Testis (tissue), 3 donors: ENCODE results near the gene ST8SIA1. TPM values are rescaled to one million over a fixed set of nuclear protein-coding genes. Genes with fewer than 3 reads are reported as not detected.

ENCODE experiments used
- DNase-seq: peaks from one replicate; pipeline ENCODE4 v3.0.0-alpha.2; 2019
- H3K27ac ChIP-seq, 2 donors: fragments of 200-600 bp; sonication (generic); one replicate each; pipeline ENCODE4 v1.5.1; 2019
- H3K27me3 ChIP-seq: fragments of 200-600 bp; sonication (generic); one replicate; pipeline ENCODE4 v1.5.1; 2019
- H3K36me3 ChIP-seq: fragments of 200-600 bp; sonication (generic); one replicate; pipeline ENCODE4 v1.5.1; 2017; ENCODE audit warnings: low read depth; ENCODE audit errors: missing control alignments
- H3K4me1 ChIP-seq: fragments of 200-600 bp; sonication (generic); one replicate; pipeline ENCODE4 v1.5.1; 2019
- H3K4me3 ChIP-seq, 2 donors: fragments of 200-600 bp; sonication (generic); one replicate each; pipeline ENCODE4 v1.5.1; 2017 to 2019
- H3K9me3 ChIP-seq: fragments of 200-600 bp; sonication (generic); one replicate; pipeline ENCODE4 v1.5.1; 2017
- POLR2A ChIP-seq: fragments of 450-650 bp; IDR thresholded peaks from one replicate; pipeline ENCODE4 v1.6.1; 2017; ENCODE audit warnings: antibody characterized with exemption, mild to moderate bottlenecking, moderate library complexity
- WGBS, 2 donors: methylation state at CpG; one replicate each; pipeline ENCODE4 v1.1.5; 2018; 5-methylcytosine and 5-hydroxymethylcytosine counted together
- intact Hi-C: fragments of 100-400 bp; cut with DNase I; formaldehyde crosslinking; loops from one replicate; pipeline ENCODE4 v1.15.1; 2023; ENCODE audit warnings: low total_unique reads
- polyA plus RNA-seq: library from polyadenylated mRNA; stranded (reverse); fragments of 350-450 nt; fragmentation: Illumina TruSeq; extraction: RNeasy Lipid Tissue Mini Kit (QIAGEN cat#74804); gene quantifications from one replicate; pipeline ENCODE4 v1.2.3, GENCODE V29; 2014; ENCODE audit warnings: low read depth, low replicate concordance; ENCODE audit not compliant: insufficient read depth
- total RNA-seq, 2 donors: library from RNA; depleted of rRNA; stranded (reverse); fragments of >200 nt; gene quantifications; one replicate each; pipeline ENCODE4 v1.2.3, GENCODE V29; 2016
- TF ChIP-seq, protein P1 (sequence below), 3 experiments: fragments of 450-650 bp in 2 of 3; fragments of 200-600 bp in 1 of 3; sonication (generic) in 1 of 3; IDR thresholded peaks; one replicate each; pipeline ENCODE4 v1.5.1; 2016 to 2019; ENCODE audit warnings: antibody characterized with exemption in 3 of 3, mild to moderate bottlenecking in 2 of 3, moderate library complexity in 1 of 3

ST8SIA1 gene
- total and polyA plus RNA-seq, 3 donors from 2014 or later: 6.5 to 13.6 (median 12.0) TPM

DNA sequence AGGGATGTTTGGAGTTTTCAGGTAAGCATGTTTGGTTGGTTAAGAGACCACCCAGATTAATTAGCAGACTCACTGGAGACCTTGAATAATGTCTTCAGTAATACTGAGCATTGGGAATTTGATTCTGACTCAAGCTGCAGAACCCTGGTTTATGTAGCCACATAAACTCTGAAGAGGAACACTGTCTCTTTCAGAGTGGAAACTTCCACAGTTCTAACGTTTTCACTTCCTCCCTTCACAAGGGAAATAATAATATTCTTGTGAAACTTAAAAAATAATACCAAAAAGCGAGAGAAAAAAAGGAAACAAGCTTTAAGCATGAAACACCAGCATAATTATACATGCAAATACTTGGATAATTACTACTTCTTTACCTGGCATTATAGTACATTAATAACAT, 40.0 kb upstream of the ST8SIA1 start:
- Histone ChIP-seq H3K27me3 (no peaks in the 10 kb centered on the region), H3K4me1 (no peaks in the 10 kb centered on the region), H3K36me3 (no peaks in the 10 kb centered on the region), H3K4me3 (no peak overlapping the region), H3K9me3 (no peaks in the 10 kb centered on the region), H3K27ac (no peak overlapping the region)
- TF ChIP-seq, protein P1, sequence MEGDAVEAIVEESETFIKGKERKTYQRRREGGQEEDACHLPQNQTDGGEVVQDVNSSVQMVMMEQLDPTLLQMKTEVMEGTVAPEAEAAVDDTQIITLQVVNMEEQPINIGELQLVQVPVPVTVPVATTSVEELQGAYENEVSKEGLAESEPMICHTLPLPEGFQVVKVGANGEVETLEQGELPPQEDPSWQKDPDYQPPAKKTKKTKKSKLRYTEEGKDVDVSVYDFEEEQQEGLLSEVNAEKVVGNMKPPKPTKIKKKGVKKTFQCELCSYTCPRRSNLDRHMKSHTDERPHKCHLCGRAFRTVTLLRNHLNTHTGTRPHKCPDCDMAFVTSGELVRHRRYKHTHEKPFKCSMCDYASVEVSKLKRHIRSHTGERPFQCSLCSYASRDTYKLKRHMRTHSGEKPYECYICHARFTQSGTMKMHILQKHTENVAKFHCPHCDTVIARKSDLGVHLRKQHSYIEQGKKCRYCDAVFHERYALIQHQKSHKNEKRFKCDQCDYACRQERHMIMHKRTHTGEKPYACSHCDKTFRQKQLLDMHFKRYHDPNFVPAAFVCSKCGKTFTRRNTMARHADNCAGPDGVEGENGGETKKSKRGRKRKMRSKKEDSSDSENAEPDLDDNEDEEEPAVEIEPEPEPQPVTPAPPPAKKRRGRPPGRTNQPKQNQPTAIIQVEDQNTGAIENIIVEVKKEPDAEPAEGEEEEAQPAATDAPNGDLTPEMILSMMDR (IDR thresholded peaks at IDR 0.05): no peak
- TF ChIP-seq POLR2A: no peak
- WGBS, 2 donors: 59 to 61% methylated on average over 2 of the region's 2 CpGs
- intact Hi-C loops: no loop called here
- DNase-seq: no peak

DNA sequence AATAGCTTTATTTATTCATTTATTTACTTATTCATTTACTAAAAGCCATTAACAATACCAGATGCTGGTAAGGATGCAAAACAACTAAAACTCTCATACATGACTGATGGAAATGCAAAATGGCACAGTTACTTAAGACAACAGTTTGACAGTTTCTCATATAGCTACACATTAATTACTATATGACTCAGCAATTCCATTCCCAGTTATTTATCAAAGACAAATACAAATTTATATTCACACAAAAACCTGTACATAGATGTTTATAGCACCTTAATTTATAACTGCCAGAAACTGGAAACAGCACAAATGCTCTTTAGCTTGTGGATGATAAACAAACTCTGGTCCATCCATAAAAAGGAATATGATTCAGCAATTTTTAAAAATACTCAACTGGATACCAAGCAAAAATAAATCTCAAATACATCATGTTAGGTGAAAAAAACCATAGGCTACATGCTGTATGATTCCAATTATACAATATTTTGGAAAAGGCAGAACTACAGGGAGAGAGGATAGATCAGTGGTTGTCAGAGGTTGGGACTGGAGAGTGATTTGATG, 37.9 kb upstream of the ST8SIA1 start:
- no peaks in the 10 kb centered on the region for H3K27me3 ChIP-seq
- H3K4me1 ChIP-seq: no peaks in the 10 kb centered on the region
- intact Hi-C loops: no loop called here
- no peaks in the 10 kb centered on the region for H3K36me3 ChIP-seq
- TF ChIP-seq, protein P1 (IDR thresholded peaks at IDR 0.05): no peak
- no peak for TF ChIP-seq POLR2A
- no peak for DNase-seq
- H3K27ac ChIP-seq: no peak overlapping the region
- H3K9me3 ChIP-seq: no peaks in the 10 kb centered on the region
- no peak overlapping the region for H3K4me3 ChIP-seq

DNA sequence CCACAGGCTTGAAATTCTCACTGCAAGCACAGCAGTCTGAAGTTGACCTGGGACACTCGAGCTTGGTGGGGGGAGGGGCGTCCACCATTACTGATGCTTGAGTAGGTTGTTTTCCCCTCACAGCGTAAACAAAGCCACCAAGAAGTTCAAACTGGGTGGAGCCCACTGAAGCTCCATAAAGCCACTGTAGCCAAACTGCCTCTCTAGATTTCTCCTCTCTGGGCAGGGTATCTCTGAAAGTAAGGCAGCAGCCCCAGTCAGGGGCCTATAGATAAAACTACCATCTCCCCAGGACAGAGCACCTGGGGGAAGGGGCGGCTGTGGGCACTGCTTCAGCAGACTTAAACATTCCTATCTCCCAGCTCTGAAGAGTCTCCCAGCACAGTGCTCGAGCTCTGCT, 31.7 kb upstream of the ST8SIA1 start:
- WGBS, 2 donors: 83 to 93% methylated on average over 2 to 5 of the region's 5 CpGs
- intact Hi-C loops: no loop called here

DNA sequence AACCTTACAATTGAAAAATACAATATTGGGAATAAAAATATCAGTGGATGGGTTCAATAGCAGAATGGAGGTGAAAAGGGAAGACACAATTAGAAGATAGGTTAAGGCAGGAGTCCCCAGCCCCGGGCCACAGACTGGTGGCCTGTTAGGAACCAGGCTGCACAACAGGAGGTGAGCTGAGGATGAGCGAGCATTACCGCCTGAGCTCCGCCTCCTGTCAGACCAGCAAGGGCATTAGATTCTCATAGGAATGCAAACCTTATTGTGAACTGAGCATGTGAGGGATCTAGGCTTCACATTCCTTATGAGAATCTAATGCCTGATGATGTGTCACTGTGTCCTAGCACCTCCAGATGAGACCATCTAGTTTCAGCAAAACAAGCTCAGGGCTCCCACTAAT, 27.3 kb upstream of the ST8SIA1 start:
- TF ChIP-seq, protein P1 (IDR thresholded peaks at IDR 0.05): no peak
- TF ChIP-seq POLR2A: no peak
- Histone ChIP-seq H3K4me3 (no peak overlapping the region), H3K4me1 (no peaks in the 10 kb centered on the region), H3K27me3 (no peaks in the 10 kb centered on the region), H3K27ac (no peak overlapping the region), H3K36me3 (no peaks in the 10 kb centered on the region), H3K9me3 (no peaks in the 10 kb centered on the region)
- DNase-seq: no peak
- 80 to 84% methylated on average over 4 of the region's 4 CpGs for WGBS, 2 donors
- intact Hi-C loops: no loop called here

More for the DNA sequence above, 31.7 kb upstream of the ST8SIA1 start:
- H3K27ac ChIP-seq: no peak overlapping the region
- H3K4me3 ChIP-seq: no peak overlapping the region
- H3K27me3 ChIP-seq: no peaks in the 10 kb centered on the region
- TF ChIP-seq POLR2A: no peak
- TF ChIP-seq, protein P1 (IDR thresholded peaks at IDR 0.05): no peak
- H3K36me3 ChIP-seq: no peaks in the 10 kb centered on the region
- H3K4me1 ChIP-seq: no peaks in the 10 kb centered on the region
- no peak for DNase-seq
- H3K9me3 ChIP-seq: no peaks in the 10 kb centered on the region

DNA sequence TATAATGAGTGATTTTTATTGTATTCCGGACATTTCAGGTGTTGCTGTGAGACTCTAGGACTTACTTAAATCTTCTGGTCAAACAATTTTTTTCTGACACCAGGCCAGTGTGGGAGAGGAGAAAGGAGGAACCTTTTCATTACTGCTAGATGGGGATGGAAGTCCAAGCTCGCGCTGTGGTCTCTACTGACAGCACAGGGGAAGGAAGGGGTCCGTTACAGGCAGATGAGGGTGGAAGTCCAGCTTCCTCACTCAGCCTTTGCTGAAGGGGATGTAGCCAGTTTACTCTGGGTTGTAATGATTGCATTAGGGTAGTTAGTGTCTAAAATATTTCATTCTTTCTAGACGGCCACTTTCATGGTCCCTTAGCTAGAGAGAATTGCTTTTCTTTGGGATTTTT, 26.3 kb upstream of the ST8SIA1 start:
- no peak overlapping the region for H3K4me3 ChIP-seq
- H3K4me1 ChIP-seq: no peaks in the 10 kb centered on the region
- DNase-seq: no peak
- H3K9me3 ChIP-seq: no peaks in the 10 kb centered on the region
- no peaks in the 10 kb centered on the region for H3K36me3 ChIP-seq
- WGBS, 2 donors: 84 to 88% methylated on average over 5 of the region's 5 CpGs
- H3K27me3 ChIP-seq: no peaks in the 10 kb centered on the region
- TF ChIP-seq, protein P1 (IDR thresholded peaks at IDR 0.05): no peak
- TF ChIP-seq POLR2A: no peak
- intact Hi-C loops: no loop called here
- H3K27ac ChIP-seq: no peak overlapping the region
